Measurements from ENCODE around the gene SLC25A14.

SLC25A14 gene

GRCh38 chrX:130419263-130419662 lies 79.5 kb downstream of the SLC25A14 start:
- DNase-seq (ENCODE audit: insufficient read length) = no peak
- TF ChIP-seq POLR2A (IDR thresholded peaks at IDR 0.05; ENCODE audit: low read depth, low read length) (no peak), POLR2AphosphoS5 (IDR thresholded peaks at IDR 0.05; ENCODE audit: low read depth, low read length) (no peak), TAF1 (IDR thresholded peaks at IDR 0.05; ENCODE audit: borderline replicate concordance, low read depth, low read length) (no peak)
- no peak for FAIRE-seq

Data from GM12892 (cell line).